ENCODE results near the gene CDC20.
"Not testable (repeated sequence)": the region's sequence is repeated elsewhere in the genome, so short reads cannot be mapped to it uniquely, and the experiment has no call there.

The CDC20 gene

GRCh38 chr1:43386676-43387075, 27.9 kb downstream of the CDC20 start:
- DNase-seq = no peak

- no peak for DNase-seq
Observed at GRCh38 chr1:43387976-43388599, 29.3 kb downstream of the CDC20 start.

- no peak for DNase-seq
Observed at GRCh38 chr1:43388613-43389012, 29.8 kb downstream of the CDC20 start.

GRCh38 chr1:43389326-43390313, 30.8 kb downstream of the CDC20 start, which contains the start of the genes MED8 and SZT2:
MED8 (minus strand) TSS chr1:43389800; CDS start chr1:43389764, 36 bp downstream.
SZT2 (plus strand) TSS chr1:43389899; CDS start chr1:43389969, 70 bp downstream.
- peak; percentile 97 for DNase-seq

GRCh38 chr1:43392702-43393101, 33.9 kb downstream of the CDC20 start:
- no peak for DNase-seq

- DNase-seq = no peak
Observed at GRCh38 chr1:43395523-43395922, 36.7 kb downstream of the CDC20 start.

- no peak for DNase-seq
Observed at GRCh38 chr1:43396059-43396458, 37.3 kb downstream of the CDC20 start.

- no peak for DNase-seq
Observed at GRCh38 chr1:43398227-43398626, 39.4 kb downstream of the CDC20 start.

- DNase-seq = not testable (repeated sequence)
Observed at GRCh38 chr1:43400441-43400840, 41.7 kb downstream of the CDC20 start.

GRCh38 chr1:43402089-43402865, 43.5 kb downstream of the CDC20 start:
- DNase-seq = no peak

GRCh38 chr1:43404353-43404752, 45.6 kb downstream of the CDC20 start:
- no peak for DNase-seq

GRCh38 chr1:43405219-43405875, 46.6 kb downstream of the CDC20 start:
- no peak for DNase-seq

GRCh38 chr1:43405876-43406234, 47.1 kb downstream of the CDC20 start:
- no peak for DNase-seq

GRCh38 chr1:43410571-43410970, 51.8 kb downstream of the CDC20 start:
- DNase-seq = no peak
